GM21381 (cell line): ENCODE data around the gene GARIN5A.
A peak's percentile ranks its signal among the peaks of the same experiment; 100 is the strongest.
"Not testable (repeated sequence)": the region's sequence is repeated elsewhere in the genome, so short reads cannot be mapped to it uniquely, and the experiment has no call there.

Source experiments
- ATAC-seq: cut with Tn5 transposase; IDR thresholded peaks from one replicate; pipeline ENCODE4 v1.9.1; 2021; ENCODE audit warnings: mild to moderate bottlenecking, moderate library complexity; ENCODE audit not compliant: unreplicated experiment

GARIN5A gene

DNA sequence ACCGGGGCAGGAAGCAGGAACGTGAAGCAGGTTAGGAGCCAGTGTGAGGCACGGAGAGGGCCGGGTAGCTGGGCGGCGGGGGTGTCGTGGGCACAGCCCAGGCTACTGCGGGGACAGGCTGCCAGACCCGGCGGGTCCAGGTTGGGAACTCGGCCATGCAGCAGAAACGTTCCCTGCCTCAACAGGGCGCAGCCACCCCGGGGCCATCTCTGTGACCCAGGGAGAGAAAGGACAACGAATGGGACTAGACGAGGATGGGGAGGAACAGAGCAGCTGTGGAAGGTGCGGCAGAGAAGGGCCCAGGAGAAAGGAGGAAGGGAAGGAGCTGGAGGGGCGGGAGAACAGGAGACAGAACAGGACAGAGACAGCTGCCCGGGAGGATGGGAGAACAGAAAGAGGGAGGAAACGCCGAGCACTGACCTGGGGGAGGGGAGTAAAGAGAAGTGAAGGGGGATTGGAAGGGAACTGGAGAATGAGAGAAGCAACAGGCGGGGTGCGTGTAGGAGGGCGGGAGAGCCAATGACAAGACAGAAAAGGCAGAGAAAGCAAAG, 12.9 kb upstream of the GARIN5A start:
- no peak for ATAC-seq

DNA sequence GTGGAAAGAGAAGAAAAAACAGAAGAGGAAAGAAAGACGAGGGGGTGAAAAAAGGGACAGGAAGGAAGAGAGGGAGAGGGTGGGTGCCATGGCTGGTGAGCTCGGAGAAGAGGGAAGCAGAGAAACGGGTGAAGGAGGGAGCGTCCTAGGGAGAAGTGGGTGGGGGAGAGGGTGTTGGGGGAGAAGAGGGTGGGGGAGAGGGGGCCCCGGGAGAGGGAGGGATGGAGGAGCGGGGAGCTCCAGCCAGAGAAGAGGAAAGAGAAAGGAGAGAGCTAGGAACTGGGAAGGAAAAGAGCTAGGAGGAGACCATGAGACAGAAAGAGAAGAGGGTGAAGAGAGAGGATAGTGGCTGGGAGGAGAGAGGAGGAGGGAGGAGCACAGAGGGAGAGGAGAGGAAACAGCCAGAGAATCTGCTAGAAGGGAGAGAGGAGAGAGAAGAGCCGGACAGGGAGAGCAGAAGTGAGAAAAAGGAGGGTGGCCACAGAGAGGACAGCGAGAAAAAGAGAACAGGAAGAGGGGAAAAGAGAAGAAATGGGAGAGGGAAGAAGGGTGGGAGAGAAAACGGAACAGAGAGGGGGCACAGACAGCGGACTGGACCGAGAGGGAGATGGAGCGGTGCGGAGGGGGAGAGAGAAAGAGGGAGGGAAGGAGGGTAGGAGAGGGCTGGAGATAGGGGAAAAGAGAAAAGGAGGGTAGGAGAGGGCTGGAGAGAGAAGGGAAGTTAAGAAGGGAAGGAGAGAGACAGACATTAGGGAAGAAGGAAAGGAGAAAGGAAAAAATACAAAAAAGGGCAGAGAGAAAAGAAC, 11.9 kb upstream of the GARIN5A start:
- ATAC-seq: no peak

DNA sequence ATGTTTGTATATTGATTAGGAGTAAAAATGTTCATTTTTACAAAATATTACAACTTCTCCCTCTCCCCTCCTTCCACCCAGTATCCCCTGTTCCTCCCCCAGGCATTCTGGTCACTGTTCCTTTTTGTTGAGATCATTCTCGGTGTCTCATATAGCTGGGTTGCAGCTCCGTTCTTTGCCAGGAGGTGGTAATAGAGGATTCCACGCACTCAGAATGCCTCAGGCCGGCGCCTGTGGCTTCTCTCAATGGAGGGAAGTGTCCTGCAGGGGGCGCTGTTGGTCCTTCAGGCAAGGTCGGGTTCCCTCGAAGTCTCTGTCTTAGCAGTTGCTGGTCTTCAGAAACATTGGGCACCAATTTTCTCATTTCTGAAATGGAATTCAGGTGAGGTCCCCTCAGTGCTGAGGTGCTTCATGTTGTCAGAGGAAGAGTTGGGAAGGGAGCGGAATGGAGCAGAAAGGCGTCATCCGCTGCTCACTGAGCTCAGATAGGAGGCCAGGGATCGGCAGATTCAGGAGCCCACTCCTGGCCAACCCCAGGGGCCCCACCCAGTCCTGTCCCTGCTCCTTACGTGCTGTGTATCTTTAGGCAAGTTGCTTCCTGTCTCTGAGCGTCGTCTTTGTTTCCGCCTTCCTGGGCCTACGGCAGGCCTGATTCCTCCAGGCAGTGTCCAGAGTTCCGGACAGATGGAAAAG, 10.3 kb upstream of the GARIN5A start:
- no peak for ATAC-seq

DNA sequence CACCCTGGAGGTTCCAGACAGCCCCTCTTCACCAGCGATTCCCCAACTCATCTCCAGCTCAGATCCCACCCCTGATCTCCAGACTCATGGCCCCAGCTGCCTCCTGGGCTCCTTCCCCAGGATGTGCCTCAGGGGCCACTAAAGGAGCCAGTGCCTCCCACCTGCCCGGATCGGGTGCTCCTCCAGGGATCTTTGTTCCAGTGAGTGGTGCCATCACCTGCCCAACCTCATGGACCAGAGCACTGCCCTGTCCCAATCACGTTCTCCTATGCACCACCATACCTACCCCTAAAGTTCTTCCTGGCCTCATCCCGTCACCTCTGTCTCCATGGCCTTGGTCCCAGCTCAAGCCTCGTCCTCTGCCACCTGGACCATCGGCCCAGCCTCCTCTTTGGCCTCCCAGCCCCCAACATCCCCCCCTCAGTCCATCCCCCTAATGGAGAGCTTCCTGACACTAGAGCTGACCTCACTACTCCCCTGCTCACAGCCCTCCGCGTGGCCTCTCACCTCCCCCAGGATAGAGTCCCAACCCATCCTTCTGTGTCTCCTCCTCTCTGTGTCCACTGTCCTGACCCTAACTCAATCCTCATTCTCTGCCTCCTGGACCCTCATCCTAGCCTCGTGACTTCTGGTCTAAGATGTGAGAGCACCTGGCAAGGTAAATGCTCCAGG, 8.8 kb upstream of the GARIN5A start:
- ATAC-seq: no peak

DNA sequence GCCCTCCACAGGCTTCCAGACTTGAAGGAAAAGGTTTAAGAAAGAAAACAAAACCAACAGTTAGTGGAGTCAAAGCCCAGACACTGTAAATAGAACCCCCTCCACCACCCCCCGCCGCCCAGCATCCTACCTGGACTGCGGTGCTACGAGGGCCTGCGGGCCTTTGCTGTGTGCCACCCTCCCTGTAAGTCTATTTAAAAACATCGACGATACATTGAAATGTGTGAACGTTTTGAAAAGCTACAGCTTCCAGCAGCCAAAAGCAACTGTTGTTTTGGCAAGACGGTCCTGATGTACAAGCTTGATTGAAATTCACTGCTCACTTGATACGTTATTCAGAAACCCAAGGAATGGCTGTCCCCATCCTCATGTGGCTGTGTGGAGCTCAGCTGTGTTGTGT, 6.3 kb upstream of the GARIN5A start:
- ATAC-seq: no peak

DNA sequence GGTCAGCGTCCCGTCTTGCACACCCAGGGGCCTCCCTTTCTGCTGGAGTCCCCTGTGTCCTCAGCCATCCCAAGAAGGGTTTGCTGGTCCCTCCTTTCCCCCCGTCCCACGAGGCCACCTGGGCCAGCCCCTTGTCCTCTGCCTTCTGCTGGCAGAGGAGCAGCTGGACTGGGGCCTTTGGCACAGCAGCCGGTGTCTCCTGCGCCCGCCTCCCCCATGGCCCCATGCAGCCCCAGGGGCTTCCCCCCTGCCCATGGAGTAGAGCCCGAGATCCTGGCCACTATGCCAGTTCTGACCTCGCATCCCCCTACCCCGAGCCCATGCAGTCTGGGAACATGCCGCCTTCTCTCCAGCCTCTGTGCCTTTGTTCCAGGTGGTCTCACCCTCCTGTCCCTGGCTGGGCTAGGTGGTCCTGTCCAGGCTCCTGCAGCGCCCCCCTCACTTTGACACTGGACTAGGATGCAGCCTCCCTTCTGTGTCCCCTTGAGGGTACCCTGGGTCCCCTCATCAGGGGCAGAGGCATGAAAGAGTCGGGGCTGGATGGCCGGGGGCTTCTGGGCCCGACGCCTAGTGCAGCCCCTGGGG, 5.7 kb upstream of the GARIN5A start:
- no peak for ATAC-seq

DNA sequence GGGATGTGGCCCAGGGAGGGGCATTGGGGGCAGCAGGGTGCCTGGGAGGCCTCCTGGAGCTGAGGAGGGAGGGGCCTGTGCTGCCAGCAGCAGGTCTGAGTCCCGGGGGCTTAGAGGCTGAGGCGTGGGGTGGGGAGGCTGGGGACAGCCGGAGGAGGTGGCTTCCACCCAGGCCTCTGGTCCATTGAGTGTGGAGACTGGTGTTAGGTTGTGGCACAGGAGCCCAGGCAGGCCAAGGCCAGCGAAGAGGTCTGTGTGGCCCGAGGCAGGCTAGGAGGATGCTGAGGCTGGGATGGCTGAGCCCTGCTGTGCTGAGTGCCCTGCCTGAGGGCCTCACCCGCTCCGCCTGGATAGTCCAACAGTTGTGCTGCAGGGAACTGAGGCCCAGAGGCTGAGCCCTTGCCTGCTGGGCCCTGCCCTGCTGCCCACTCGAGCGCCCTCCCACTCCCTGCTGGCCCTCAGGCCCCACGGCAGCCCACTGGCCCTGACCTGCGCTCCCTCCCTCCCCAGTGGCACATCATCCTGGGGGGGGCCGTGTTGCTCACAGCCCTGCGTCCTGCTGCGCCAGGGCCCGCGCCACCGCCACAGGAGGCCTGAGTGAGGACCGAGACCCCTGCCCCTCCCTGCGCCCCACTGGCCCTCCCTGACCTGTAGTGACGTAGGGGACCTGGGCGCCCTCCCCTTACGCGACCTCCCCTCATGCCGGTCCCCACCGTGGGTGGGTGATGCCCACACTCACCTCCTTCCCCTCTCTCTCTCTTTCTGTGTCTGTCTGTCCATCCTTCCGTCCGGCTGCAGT, 4.9 kb upstream of the GARIN5A start:
- no peak for ATAC-seq

DNA sequence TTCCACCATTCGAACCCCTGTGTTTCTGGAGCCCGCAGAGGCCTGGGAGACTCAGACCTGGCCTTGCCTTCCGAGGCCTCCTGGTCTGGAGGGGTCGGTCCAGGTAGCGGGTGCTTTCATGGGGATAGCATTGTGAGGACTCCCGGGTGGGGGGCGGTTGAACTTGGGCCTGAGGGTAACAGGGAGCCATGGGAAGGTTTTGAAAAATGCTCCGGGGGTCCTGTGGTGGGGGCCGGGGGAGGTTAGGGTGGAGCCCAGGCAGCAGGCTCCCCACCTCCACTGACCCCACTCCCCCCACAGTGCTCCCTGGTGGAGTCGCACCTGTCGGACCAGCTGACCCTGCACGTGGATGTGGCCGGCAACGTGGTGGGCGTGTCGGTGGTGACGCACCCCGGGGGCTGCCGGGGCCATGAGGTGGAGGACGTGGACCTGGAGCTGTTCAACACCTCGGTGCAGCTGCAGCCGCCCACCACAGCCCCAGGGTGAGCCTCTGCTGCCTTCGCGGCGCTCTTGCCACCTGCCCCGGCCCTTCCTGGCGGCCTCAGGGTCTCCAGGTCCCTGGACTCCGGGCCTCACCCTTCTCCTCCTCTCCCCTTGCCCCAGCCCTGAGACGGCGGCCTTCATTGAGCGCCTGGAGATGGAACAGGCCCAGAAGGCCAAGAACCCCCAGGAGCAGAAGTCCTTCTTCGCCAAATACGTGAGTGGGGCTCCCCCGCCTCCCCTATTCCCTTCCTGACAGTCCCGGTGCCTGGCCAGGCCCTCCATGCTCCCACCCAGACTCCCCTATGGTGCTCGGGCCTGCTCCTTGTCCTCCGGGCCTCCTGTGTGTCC, 3.8 kb upstream of the GARIN5A start:
- no peak for ATAC-seq

DNA sequence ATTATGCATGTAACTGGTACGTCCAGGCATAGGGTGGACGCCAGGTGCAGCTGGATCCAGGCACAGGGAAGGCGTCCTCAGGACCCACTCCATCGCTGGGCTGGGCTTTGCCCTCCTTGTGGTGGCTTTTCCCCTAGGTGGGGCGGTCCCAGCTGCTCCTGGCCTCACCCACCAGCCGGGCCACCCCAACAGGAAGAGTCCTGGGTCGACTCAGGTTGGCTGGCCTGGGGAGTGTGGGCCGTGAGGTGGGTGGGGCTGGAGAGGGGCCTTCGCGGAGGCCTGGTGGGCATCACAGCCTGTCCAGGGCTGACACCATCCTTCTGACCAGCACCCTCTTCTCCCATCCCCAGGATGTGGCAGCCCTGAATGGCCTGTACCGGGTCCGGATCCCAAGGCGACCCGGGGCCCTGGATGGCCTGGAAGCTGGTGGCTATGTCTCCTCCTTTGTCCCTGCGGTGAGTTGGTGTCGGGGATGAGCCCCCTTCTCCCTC, 3.2 kb upstream of the GARIN5A start:
- ATAC-seq: no peak

DNA sequence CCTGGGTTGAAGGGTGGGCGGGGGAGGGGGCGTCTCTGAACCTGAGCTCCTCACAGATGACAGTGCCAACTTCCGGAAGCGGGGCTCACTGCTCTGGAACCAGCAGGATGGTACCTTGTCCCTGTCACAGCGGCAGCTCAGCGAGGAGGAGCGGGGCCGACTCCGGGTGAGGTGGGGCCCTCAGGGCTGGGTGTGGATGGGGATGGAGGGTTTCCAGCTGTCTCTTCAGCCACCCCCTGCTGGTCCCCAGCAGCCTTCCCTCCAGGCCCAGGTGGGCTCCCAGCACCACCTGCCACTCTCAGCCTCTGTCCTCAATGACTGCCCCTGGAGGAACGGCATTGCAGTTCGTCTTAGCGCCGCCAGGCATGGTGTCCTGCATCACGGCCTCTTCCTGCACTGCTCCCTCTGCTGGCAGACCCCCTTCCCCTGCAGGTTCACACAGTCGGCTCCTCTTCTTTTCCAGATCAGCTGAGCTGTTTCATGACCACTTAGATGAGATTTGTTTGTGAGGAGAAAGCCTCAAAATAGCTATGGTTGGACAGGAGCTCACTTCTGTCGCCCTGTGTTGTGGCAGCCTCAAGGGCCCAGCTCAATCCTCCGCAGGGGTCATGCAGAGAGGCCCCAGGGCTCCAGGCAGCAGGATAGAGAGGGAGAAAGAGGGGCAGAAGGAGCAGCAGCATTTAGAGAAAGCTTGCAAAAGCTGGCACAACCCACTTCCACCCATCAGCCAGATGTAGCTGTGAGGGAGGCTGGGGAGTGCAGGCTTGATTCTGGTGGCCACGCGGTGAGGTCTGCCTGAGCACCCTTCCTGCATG, 2.5 kb upstream of the GARIN5A start:
- ATAC-seq: no peak

DNA sequence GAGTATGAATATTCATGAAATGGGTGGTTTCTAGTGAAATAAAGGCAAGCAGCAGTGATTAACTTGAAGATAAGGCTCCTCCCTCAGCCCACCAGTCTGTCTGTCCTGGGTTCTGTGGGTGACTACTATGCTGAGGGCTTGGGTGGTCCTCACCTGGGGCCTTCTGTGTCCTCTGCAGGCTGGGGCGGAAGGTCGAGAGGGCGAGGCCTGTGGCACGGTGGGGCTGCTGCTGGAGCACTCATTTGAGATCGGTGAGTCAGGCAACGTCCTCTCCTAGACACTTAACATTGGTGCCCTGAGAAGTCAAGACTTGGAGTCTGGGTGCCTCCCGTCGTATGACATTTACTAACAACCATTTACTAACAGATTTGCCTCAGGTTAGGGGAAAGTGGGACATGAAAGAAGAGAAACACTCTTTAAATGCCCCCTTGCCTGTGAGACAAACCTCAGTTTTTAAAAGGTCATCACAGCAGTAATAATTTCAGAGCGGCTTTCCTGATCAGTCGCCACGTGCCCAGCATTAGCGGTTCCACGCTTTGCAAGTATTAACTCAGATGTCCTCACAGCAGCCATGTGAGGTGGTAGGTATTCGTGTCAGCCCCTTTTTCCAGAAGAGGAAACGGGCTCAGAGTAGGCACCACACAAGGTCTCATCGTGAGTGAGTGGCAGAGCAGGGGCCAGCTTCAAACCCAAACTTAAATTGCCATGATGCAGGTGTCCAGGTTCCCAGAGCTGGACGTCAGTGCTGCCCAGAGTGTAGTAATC, 1.3 kb upstream of the GARIN5A start:
- ATAC-seq: no peak

DNA sequence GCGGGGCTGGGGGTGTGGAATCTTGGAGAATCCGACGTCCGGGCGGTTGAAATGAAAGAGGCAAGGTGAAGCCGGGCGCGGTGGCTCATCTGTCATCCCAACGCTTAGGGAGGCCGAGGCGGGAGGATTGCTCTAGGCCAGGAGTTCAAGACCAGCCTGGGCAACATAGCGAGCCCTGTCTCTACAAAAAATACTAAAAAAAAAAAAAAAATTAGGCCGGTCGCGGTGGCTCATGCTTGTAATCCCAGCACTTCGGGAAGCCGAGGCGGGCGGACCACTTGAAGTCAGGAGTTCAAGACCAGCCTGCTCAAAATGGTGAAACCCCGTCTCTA, 225 bp upstream of the GARIN5A start:
- ATAC-seq: no peak

DNA sequence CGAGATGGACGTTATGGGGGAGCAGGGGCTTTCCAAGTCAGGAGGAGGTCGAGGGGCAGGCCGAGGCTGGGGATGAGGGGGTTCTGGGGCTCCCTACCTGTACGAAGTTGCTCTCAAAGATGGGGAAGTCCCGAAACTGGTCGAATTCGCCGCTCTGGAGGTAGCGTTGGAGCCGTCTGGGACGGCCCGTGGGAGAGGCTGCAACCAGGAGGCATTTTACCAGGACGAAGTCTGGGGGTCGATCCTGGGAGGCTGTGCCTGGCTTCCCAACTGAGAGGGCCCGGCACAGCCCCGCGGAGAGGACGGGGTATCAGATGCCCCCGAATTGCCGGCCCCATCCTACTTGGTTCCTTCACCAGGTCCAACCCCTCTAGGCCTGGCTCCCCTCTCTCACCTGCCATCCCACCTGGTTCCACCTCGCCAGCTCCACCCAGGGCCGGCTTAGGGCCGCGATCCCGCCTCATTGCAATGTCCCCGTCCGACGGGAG, 868 bp downstream of the GARIN5A start:
- peak; percentile 6 for ATAC-seq

DNA sequence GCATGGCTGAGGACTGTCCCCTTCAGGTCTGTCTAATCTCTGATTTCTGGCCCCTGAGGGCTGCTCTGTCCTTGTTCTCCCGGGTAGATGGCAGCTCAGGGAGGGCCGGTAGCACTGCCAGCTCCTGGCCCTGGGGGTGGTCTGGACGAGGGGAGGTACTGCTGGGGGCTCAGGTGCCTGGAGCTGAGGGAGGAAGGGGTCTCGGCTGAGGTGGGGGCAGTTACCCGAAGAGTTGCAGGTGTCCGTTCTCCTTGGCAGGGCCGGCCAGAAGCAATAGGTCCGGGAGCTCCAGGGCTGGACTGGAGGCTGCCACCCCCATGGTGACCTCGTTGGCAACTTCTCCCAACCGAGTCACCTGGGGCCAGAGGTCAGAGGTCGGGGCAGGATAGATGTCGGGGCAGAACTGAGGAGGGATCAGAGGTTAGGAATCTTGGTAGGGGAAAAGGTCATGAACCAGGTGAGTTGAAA, 1.5 kb downstream of the GARIN5A start:
- no peak for ATAC-seq

DNA sequence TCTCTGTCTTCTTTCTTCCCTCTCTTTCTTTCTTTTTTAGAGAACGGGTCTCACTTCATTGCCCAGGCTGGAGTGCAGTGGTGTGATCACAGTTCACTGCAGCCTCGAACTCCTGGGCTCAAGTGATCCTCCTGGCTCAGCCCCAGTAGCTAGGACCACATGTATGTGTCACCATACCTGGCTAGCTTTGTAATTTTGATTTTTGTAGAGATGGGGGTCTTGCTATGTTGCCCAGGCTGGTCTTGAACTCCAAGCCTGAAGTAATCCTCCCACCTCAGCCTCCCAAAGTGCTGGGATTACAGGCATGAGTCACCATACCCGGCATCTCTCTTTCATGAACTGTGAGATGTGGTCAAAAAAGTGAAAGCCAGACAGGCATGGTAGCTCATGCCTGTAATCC, 3.3 kb downstream of the GARIN5A start:
- ATAC-seq: not testable (repeated sequence)

DNA sequence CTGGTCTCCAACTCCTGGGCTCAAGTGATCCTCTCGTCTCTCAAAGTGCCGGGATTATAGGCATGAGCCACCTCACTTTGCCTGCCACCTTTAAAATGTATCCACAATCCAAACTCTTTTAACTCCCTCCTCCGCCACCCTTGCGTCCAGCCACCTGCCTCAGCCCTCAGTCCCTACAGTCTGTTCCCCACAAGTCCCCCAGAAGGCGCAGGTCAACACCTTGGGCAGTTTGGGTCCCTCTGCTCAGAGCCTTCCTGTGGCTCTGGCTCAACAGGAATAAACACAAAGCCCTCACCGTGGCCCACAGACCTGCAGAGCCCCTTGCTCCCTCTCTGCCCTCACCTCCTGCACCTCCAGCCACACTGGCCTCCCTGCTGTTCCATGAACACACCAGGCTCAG, 7.8 kb downstream of the GARIN5A start:
- no peak for ATAC-seq

DNA sequence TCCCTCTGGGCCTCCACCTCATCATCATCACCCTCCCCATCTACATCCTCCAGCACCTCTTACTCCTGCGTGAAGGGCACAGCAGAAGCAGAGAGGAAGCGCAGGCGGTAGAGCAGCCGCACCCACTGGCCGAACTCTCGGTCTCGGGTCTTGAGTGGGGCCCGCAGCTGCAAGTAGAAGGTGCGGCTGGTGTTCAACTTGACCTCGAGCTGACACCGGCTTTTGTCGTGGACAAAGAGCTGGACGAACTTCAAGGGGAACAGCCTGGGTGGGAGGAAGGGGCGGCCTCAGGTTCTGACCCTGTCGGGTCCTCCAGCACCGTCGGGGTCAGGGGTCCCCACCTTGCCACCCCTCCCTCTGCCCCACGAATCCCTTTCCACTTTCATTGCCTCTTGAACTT, 9.1 kb downstream of the GARIN5A start:
- no peak for ATAC-seq

DNA sequence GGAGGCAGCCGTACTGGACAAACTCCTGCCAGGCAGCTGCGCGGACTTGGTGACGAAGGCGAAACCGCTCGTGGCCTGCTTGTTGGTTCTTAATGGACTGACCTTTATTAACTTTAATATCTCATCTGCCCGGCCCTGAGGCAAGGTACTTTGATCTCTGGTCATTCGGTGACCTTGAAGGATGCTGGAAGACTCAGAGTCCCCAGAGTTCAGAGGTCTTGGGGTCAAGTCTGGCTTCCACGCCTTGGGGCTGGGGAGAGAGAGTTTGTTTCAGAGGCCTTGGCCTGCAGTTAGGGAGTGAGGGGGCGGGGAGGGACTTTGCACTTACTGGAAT, 10.0 kb downstream of the GARIN5A start:
- no peak for ATAC-seq
